ENCODE results near the gene OR6B1. TPM values are rescaled to one million over a fixed set of nuclear protein-coding genes. Genes with fewer than 3 reads are reported as not detected.

OR6B1 gene
- total RNA-seq: not detected

GRCh38 chr7:144000020-144000419 lies at the start of gene OR6B1:
Gene OR6B1, plus strand, starts transcription at chr7:144000320. Its CDS starts 3,677 bp downstream, at chr7:144003997.

GRCh38 chr7:143954544-143954943 lies 45.6 kb upstream of the OR6B1 start, which contains the start of gene OR2F1:
Gene OR2F1, plus strand, starts transcription at chr7:143954844. Its CDS starts 5,127 bp downstream, at chr7:143959971.

GRCh38 chr7:144048648-144049047 lies 48.5 kb downstream of the OR6B1 start, which contains the start of gene OR2A5:
Gene OR2A5, plus strand, starts transcription at chr7:144048948. Its CDS starts 1,454 bp downstream, at chr7:144050402.

Other genes with a start within 250 kb of the OR6B1 start
- 2.9 TPM for gene CTAGE6, start 242.6 kb upstream of the OR6B1 start, total RNA-seq
- 182 TPM for gene TCAF1, start 98.1 kb upstream of the OR6B1 start, total RNA-seq
- gene OR2F2, start 65.1 kb upstream of the OR6B1 start, total RNA-seq: not detected
- not detected for gene OR2F1, start 45.5 kb upstream of the OR6B1 start, total RNA-seq
- gene OR2A5, start 48.6 kb downstream of the OR6B1 start, total RNA-seq: not detected
- gene OR2A25, start 69.5 kb downstream of the OR6B1 start, total RNA-seq: not detected
- gene OR2A12, start 86.0 kb downstream of the OR6B1 start, total RNA-seq: not detected
- not detected for gene OR2A2, start 109.3 kb downstream of the OR6B1 start, total RNA-seq
- not detected for gene OR2A14, start 122.9 kb downstream of the OR6B1 start, total RNA-seq
- gene CTAGE4, start 183.1 kb downstream of the OR6B1 start, total RNA-seq: 2.7 TPM
- 6.2 TPM for gene ARHGEF35, start 195.5 kb downstream of the OR6B1 start, total RNA-seq
- gene OR2A42, start 239.3 kb downstream of the OR6B1 start, total RNA-seq: 0.16 TPM